K562 (cell line): ENCODE results near the gene IFT81. TPM values are rescaled to one million over a fixed set of nuclear protein-coding genes. Genes with fewer than 3 reads are reported as not detected.

Source experiments
- ARID3B ChIP-seq: fragments of 250-450 bp; sonication (Bioruptor Pico); IDR thresholded peaks from 2 replicates; pipeline ENCODE4 v1.4.0; 2020; ENCODE audit warnings: borderline replicate concordance
- CCNT2 ChIP-seq: IDR thresholded peaks from 2 replicates; pipeline ENCODE4 v1.6.1; 2011; ENCODE audit warnings: borderline replicate concordance, low read depth, mild to moderate bottlenecking, moderate library complexity, mixed read lengths, low read length; ENCODE audit not compliant: insufficient read length; ENCODE audit errors: extremely low read depth
- CEBPB ChIP-seq: fragments of 450-650 bp; IDR thresholded peaks from 2 replicates; pipeline ENCODE4 v1.6.1; 2016; ENCODE audit warnings: missing genetic modification characterization, missing compliant biosample characterization
- CHCHD3 ChIP-seq: fragments of 250-450 bp; sonication (Bioruptor Pico); IDR thresholded peaks from 2 replicates; pipeline ENCODE4 v2.1.2; 2022; ENCODE audit warnings: mild to moderate bottlenecking
- E2F1 ChIP-seq: sonication (generic); formaldehyde crosslinking; IDR thresholded peaks from 2 replicates; pipeline ENCODE4 v1.8.1; 2023; ENCODE audit warnings: mild to moderate bottlenecking, missing genetic modification reagents, moderate library complexity
- HOMEZ ChIP-seq: fragments of 250-450 bp; sonication (Bioruptor Pico); IDR thresholded peaks from 2 replicates; pipeline ENCODE4 v1.4.0; 2020; ENCODE audit warnings: mild to moderate bottlenecking, moderate library complexity
- MYNN ChIP-seq, 2 experiments: sonication (generic); formaldehyde crosslinking in 1 of 2; IDR thresholded peaks; 2 replicates each; pipeline versions ENCODE4 v1.5.0 to v1.6.1; 2016 to 2020; ENCODE audit warnings: antibody characterized with exemption in 1 of 2, missing genetic modification reagents in 1 of 2
- POLR2G ChIP-seq: fragments of 200-400 bp; formaldehyde crosslinking; IDR thresholded peaks from 2 replicates; pipeline ENCODE4 v1.6.1; 2017; ENCODE audit warnings: low read depth, mild to moderate bottlenecking, antibody characterized with exemption, low read length, moderate library complexity
- PTBP1 ChIP-seq: fragments of 200-400 bp; formaldehyde crosslinking; IDR thresholded peaks from 2 replicates; pipeline ENCODE4 v1.6.1; 2017; ENCODE audit warnings: low read depth, low read length
- RFX7 ChIP-seq: fragments of 250-450 bp; sonication (Bioruptor Pico); IDR thresholded peaks from 2 replicates; pipeline ENCODE4 v1.5.1; 2021; ENCODE audit warnings: mild to moderate bottlenecking
- SMARCA4 ChIP-seq: fragments of 450-650 bp; IDR thresholded peaks from 2 replicates; pipeline ENCODE4 v1.6.1; 2016
- SMARCE1 ChIP-seq: fragments of 450-650 bp; IDR thresholded peaks from 2 replicates; pipeline ENCODE4 v1.7.1; 2016; ENCODE audit warnings: mild to moderate bottlenecking
- ZBTB49 ChIP-seq: sonication (generic); formaldehyde crosslinking; IDR thresholded peaks from 2 replicates; pipeline ENCODE4 v1.8.0; 2022; ENCODE audit warnings: missing genetic modification reagents, mild to moderate bottlenecking, borderline replicate concordance
- ZFP1 ChIP-seq: fragments of 450-650 bp; formaldehyde crosslinking; IDR thresholded peaks from 2 replicates; pipeline ENCODE4 v1.4.0; 2020; ENCODE audit warnings: mild to moderate bottlenecking, mixed read lengths
- ZNF143 ChIP-seq: sonication (generic); formaldehyde crosslinking; IDR thresholded peaks from 2 replicates; pipeline ENCODE4 v1.9.0; 2022; ENCODE audit warnings: mild to moderate bottlenecking, missing genetic modification reagents
- ZNF518B ChIP-seq: fragments of 250-450 bp; sonication (Bioruptor Pico); IDR thresholded peaks from 2 replicates; pipeline ENCODE4 v1.5.0; 2021; ENCODE audit warnings: mild to moderate bottlenecking, moderate library complexity
- polyA plus RNA-seq, 8 experiments: library from polyadenylated mRNA; depleted of rRNA in 4 of 8; stranded (reverse) in 5 of 8; unstranded in 3 of 8; fragments of >200 nt; fragmentation: Nextera tagmentation in 2 of 8; fragmentation: Illumina TruSeq in 1 of 8; extraction: Ambion mirVana in 2 of 8; extraction: Trizol in 1 of 8; gene quantifications; 2 replicates each; pipeline versions ENCODE4 v1.2.1 to v1.2.3, GENCODE V29; 2011 to 2014; ENCODE audit warnings: inconsistent platforms in 1 of 8, missing spikeins in 1 of 8
- total RNA-seq, 7 experiments: library from RNA; depleted of rRNA in 6 of 7; stranded (reverse); fragments of >200 nt in 6 of 7; fragmentation: Illumina TruSeq in 2 of 7; extraction: Trizol in 2 of 7; gene quantifications; 2 replicates each; pipeline versions ENCODE4 v1.2.1 to v1.2.3, GENCODE V29; 2011 to 2021; ENCODE audit warnings: low replicate concordance in 1 of 7

Gene IFT81
- total and polyA plus RNA-seq, 9 of the 15 experiments (the other 6 are each of a cell fraction or from before 2014, with no cell fraction given) = 2.8 to 11.9 (median 7.9) TPM

GRCh38 chr12:110079477-110080400 is 44.4 kb upstream of the IFT81 start (continued):
- TF ChIP-seq ZNF518B = no peak
- TF ChIP-seq ZFP1 (CRISPR knock-in tag) = no peak
- 0 out of 2 replicates have a peak, but pooled peaks have one; percentile 9 for TF ChIP-seq SMARCE1
- no peak for TF ChIP-seq CCNT2
- peak; percentile 81; the same call in 1 of the 2 replicates for TF ChIP-seq HOMEZ (CRISPR knock-in tag)
- TF ChIP-seq ARID3B = no peak
- peak; percentile 23; the same call in 1 of the 2 replicates for TF ChIP-seq CEBPB (tag)
- 0 out of 2 replicates have a peak, but pooled peaks have one; percentile 20 for TF ChIP-seq ZBTB49 (CRISPR knock-in tag)
- TF ChIP-seq POLR2G = peak; percentile 42
- no peak for TF ChIP-seq MYNN (IDR thresholded peaks at IDR 0.05)
- TF ChIP-seq MYNN (CRISPR knock-in tag; IDR thresholded peaks at IDR 0.05) = no peak
- no peak for TF ChIP-seq RFX7
- TF ChIP-seq E2F1 = no peak
- peak; percentile 34; the same call in 1 of the 2 replicates for TF ChIP-seq SMARCA4
- TF ChIP-seq CHCHD3 = no peak
- TF ChIP-seq ZNF143 = no peak
- TF ChIP-seq PTBP1 = 0 out of 2 replicates have a peak, but pooled peaks have one; percentile 19
